DOHH2 (cell line): ENCODE data around the gene CACNA1A.

Experiments
- H3F3A ChIP-seq: fragments of 200-600 bp; sonication (generic), shearing (Covaris generic); 2 replicates; pipeline ENCODE4 v1.6.0; 2016; ENCODE audit warnings: antibody characterized with exemption, mild to moderate bottlenecking; ENCODE audit not compliant: control insufficient read depth, insufficient read depth
- H3K27ac ChIP-seq: fragments of 200-600 bp; sonication (generic); 2 replicates; pipeline ENCODE4 v1.5.1; 2014; ENCODE audit warnings: low read depth, mild to moderate bottlenecking, low read length, moderate library complexity
- H3K27me3 ChIP-seq: fragments of 200-600 bp; sonication (generic); 2 replicates; pipeline ENCODE4 v1.6.1; 2014; ENCODE audit warnings: mild to moderate bottlenecking, low read length, mixed read lengths; ENCODE audit not compliant: control insufficient read depth
- H3K36me3 ChIP-seq: fragments of 200-600 bp; sonication (generic); 2 replicates; pipeline ENCODE4 v1.6.1; 2014; ENCODE audit warnings: mild to moderate bottlenecking, low read length, moderate library complexity, mixed read lengths; ENCODE audit not compliant: control insufficient read depth
- H3K4me1 ChIP-seq: fragments of 200-600 bp; sonication (generic); 2 replicates; pipeline ENCODE4 v1.6.1; 2014; ENCODE audit warnings: mild to moderate bottlenecking, low read length, mixed read lengths; ENCODE audit not compliant: control insufficient read depth
- H3K4me2 ChIP-seq: fragments of 200-600 bp; sonication (generic); 2 replicates; pipeline ENCODE4 v1.6.0; 2014; ENCODE audit warnings: mild to moderate bottlenecking, low read length, moderate library complexity
- H3K4me3 ChIP-seq: fragments of 200-600 bp; sonication (generic); 2 replicates; pipeline ENCODE4 v1.5.1; 2014; ENCODE audit warnings: mild to moderate bottlenecking, low read length, mixed read lengths
- H3K79me2 ChIP-seq: fragments of 200-600 bp; sonication (generic); 2 replicates; pipeline ENCODE4 v1.6.1; 2014; ENCODE audit warnings: mild to moderate bottlenecking, low read length, mixed read lengths; ENCODE audit not compliant: control insufficient read depth
- H3K9me2 ChIP-seq: fragments of 200-600 bp; sonication (generic); replicated peaks from 2 replicates; pipeline ENCODE4 v1.6.1; 2014; ENCODE audit warnings: mild to moderate bottlenecking, low read length, mixed read lengths; ENCODE audit not compliant: control insufficient read depth
- H3K9me3 ChIP-seq: fragments of 200-600 bp; sonication (generic); 2 replicates; pipeline ENCODE4 v1.6.1; 2014; ENCODE audit warnings: antibody characterized with exemption, low read length, mixed read lengths; ENCODE audit not compliant: control insufficient read depth, insufficient read depth
- H4K20me1 ChIP-seq: fragments of 200-600 bp; sonication (generic); 2 replicates; pipeline ENCODE4 v1.6.0; 2014; ENCODE audit warnings: low read depth, mild to moderate bottlenecking, antibody characterized with exemption, low read length, moderate library complexity; ENCODE audit not compliant: control insufficient read depth, insufficient read depth
- EZH2phosphoT487 ChIP-seq: fragments of 200-600 bp; sonication (generic); IDR thresholded peaks from 2 replicates; pipeline ENCODE4 v1.6.1; 2017; ENCODE audit warnings: borderline replicate concordance, mild to moderate bottlenecking, antibody characterized with exemption, low read length, moderate library complexity, mixed read lengths
- TF ChIP-seq, protein P1 (sequence below): fragments of 200-600 bp; sonication (generic); IDR thresholded peaks from one replicate; pipeline ENCODE4 v1.5.1; 2014; ENCODE audit warnings: antibody characterized with exemption, mild to moderate bottlenecking, low read depth, low read length; ENCODE audit not compliant: poor library complexity, severe bottlenecking

CACNA1A gene

DNA sequence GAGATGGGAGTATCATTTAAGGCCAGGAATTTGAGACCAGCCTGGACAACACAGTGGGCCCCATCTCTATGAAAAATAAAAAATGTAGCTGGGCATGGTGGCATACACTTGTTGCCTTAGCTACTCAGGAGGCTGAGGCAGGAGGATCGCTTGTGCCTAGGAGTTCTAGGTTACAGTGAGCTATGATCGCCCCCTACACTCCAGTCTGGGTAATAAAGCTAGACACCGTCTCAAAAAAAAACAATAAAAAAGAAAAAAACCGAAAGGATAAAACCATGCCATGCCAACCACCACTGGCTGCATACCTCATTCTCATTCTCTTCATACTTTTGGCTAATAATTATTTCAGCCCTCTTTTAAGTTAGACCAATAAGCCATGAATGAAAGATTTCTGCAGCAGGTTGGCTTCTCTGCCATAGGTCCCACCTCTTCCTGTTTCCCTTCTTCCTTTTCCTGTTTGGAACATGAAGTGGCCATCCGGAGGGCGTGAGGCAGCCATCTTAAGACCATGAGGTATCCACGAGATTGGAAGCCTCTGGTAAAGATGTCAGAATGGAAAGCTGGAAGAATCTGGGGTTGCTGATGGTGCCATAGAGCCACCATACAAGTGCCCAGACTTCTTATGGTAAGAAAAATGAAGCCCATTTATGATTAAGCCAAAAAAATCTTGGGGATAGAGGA, 171.3 kb downstream of the CACNA1A start:
- Histone ChIP-seq H3K9me2 (no peaks in the 10 kb centered on the region), H3K9me3 (no peaks in the 10 kb centered on the region), H3K4me3 (no peak overlapping the region), H3K27me3 (no peaks in the 10 kb centered on the region), H3K4me2 (no peak overlapping the region), H3K36me3 (no peaks in the 10 kb centered on the region), H3K4me1 (no peaks in the 10 kb centered on the region), H3K79me2 (no peaks in the 10 kb centered on the region), H3F3A (no peaks in the 10 kb centered on the region), H4K20me1 (no peaks in the 10 kb centered on the region), H3K27ac (no peak overlapping the region)
- no peak for TF ChIP-seq EZH2phosphoT487
- TF ChIP-seq, protein P1, sequence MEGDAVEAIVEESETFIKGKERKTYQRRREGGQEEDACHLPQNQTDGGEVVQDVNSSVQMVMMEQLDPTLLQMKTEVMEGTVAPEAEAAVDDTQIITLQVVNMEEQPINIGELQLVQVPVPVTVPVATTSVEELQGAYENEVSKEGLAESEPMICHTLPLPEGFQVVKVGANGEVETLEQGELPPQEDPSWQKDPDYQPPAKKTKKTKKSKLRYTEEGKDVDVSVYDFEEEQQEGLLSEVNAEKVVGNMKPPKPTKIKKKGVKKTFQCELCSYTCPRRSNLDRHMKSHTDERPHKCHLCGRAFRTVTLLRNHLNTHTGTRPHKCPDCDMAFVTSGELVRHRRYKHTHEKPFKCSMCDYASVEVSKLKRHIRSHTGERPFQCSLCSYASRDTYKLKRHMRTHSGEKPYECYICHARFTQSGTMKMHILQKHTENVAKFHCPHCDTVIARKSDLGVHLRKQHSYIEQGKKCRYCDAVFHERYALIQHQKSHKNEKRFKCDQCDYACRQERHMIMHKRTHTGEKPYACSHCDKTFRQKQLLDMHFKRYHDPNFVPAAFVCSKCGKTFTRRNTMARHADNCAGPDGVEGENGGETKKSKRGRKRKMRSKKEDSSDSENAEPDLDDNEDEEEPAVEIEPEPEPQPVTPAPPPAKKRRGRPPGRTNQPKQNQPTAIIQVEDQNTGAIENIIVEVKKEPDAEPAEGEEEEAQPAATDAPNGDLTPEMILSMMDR = peak; percentile 30

DNA sequence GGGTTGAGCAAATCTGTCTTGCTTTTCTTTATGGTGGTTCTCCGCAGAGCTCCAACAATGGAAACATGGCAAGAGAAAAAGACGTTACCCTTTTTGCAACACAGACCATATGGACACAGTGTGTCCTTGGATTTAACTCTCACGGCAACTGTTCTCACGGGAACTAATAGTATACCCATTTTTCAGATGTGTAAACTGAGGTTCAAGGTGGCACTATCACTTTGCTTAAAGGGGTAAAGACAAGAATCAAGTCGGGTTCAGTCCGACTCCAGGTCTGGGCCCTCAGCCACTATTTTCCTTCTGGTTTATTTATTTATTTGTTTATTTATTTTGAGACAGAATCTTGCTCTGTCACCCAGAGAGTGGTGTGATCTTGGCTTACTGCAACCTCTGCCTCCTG, 176.0 kb downstream of the CACNA1A start:
- Histone ChIP-seq H3K27me3 (no peaks in the 10 kb centered on the region), H3K4me2 (no peak overlapping the region), H3F3A (no peaks in the 10 kb centered on the region), H3K27ac (no peak overlapping the region), H3K4me1 (no peaks in the 10 kb centered on the region), H3K9me3 (no peaks in the 10 kb centered on the region), H3K4me3 (no peak overlapping the region), H3K79me2 (no peaks in the 10 kb centered on the region), H3K9me2 (no peaks in the 10 kb centered on the region), H4K20me1 (no peaks in the 10 kb centered on the region), H3K36me3 (no peaks in the 10 kb centered on the region)
- TF ChIP-seq, protein P1 = no peak
- no peak for TF ChIP-seq EZH2phosphoT487

DNA sequence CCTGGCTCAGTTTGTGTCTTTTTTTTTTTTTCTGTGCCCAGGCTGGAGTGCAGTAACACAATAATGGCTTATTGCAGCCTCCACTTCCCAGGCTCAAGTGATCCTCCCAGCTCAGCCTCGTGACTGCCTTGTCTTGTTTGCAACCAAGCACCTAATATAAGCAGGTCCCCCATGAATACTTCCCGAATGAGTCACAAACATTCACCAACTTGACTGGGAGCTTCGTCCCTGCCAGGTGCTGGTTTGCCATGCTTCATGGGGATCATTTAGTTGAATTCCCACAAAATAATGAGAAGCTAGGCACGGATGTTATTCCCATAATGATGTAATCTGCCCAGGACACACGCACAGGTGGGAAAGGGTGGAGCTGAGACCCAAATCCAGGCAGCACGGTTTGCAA, 176.5 kb downstream of the CACNA1A start:
- no peaks in the 10 kb centered on the region for H3K27me3 ChIP-seq
- TF ChIP-seq EZH2phosphoT487 = no peak
- TF ChIP-seq, protein P1 = no peak
- H4K20me1 ChIP-seq = no peaks in the 10 kb centered on the region
- no peaks in the 10 kb centered on the region for H3K36me3 ChIP-seq
- no peaks in the 10 kb centered on the region for H3K79me2 ChIP-seq
- H3K4me3 ChIP-seq = no peak overlapping the region
- H3K27ac ChIP-seq = no peak overlapping the region
- no peaks in the 10 kb centered on the region for H3F3A ChIP-seq
- H3K4me2 ChIP-seq = no peak overlapping the region
- no peaks in the 10 kb centered on the region for H3K9me3 ChIP-seq
- H3K4me1 ChIP-seq = no peaks in the 10 kb centered on the region
- no peaks in the 10 kb centered on the region for H3K9me2 ChIP-seq
